HG02938 (cell line): ENCODE data around the gene OR6N1.

Experiments
- ATAC-seq: cut with Tn5 transposase; IDR thresholded peaks from one replicate; pipeline ENCODE4 v1.9.1; 2021; ENCODE audit warnings: mild to moderate bottlenecking, moderate library complexity; ENCODE audit not compliant: unreplicated experiment

Gene OR6N1

DNA sequence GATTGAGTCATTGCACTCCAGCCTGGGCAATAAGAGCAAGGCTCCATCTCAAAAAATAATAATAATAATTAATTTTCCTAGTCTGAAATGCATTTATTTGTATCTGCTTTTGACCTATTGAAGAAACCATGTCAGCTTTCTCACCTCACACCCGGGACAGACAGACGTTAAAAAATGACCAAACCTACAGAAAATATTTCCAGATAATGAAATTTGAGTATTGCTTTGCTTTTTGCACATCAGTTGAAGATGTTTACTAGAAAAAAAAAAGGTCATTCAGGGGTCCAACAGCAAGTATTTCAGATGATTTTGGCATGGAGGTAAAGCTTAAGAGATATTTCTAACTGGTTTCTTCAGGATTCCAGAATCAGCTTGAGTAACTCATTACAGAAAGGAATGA lies 17.6 kb downstream of the OR6N1 start, which contains the start of gene OR6K6:
OR6K6 (plus strand) TSS at position 301 of the 400 bp plus-strand sequence. CDS start 168 bp downstream, outside the sequence.
- ATAC-seq: no peak

DNA sequence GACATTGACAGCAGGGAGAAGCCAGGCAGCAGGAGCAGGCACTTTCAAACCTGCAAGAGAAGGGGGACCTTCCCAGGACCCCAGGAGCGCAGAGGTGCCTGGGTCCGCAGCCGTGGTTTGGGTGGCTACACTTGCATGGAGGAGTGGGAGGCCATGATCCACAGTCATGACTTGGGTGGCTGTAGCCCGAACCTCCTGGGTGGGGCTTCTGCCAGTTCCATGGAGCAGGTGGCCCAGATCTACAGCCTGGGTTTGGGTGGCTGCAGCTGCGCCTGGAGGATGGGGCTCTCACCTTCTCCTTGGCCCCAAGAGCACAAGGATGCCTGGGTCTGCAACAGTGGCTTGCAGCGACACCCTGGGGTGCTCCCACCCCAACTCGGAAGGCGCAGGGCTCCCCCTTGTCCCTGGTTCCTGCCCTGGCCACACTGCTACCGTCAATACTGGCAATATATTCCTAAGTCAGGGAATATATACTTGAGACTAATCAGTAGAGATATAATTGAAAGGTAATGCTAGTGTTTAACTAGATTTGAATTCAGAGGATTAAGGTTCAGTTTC lies 19.8 kb downstream of the OR6N1 start:
- no peak for ATAC-seq

DNA sequence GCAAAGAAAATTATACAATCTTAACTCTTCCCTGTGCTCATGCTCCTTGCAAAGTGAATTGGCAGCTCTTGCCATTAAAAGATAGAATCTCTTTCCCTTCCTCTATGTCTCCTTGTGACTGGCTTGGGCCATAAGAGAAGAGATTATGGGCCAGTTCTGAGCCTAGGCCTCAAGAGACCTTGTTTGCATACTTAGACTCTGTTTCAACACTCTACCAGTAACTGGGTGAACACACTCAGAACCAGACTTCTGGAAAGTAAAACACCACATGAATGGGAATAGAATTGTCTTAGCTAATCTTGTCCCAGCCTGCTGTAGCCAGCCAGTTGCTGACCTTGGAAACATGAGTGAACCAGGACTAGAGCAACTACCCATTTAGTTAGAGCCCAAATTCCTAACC lies 36.1 kb downstream of the OR6N1 start:
- no peak for ATAC-seq

DNA sequence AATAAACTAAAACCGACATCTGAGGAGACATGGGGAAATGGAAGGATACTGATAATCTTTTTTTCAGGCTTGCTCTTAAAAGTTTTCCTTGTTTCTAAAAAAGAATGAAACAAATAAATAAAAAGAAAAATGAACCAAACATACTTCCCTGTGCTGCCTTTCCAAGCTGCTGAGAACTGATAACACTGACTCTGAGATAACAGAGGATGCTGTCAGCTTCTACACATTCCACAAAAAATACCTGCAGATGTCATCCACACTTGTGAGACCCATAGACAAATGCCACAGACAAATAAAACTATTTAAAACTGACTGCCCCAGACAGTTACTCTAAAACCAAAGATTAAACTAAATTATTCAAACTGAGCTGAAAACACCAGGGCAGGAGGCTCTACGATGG lies 39.5 kb downstream of the OR6N1 start:
- no peak for ATAC-seq

DNA sequence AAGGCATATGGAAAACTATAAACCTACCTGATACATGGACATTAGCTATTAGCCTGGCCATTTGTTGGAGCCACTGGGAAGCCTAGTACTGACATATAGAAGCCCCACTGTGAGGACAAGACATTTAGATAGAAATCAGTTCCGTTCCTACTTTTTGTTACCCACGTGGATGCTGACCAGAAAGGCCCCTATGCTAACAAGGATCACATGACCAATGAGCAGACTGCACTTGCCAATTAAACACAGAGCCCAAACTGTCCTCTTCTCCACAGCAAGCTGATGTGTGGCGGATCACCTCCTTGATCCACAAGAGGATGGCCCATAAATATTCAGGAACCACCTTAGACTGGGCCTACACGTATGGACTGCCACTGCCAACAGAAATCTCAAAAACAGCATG lies 40.3 kb downstream of the OR6N1 start:
- no peak for ATAC-seq

DNA sequence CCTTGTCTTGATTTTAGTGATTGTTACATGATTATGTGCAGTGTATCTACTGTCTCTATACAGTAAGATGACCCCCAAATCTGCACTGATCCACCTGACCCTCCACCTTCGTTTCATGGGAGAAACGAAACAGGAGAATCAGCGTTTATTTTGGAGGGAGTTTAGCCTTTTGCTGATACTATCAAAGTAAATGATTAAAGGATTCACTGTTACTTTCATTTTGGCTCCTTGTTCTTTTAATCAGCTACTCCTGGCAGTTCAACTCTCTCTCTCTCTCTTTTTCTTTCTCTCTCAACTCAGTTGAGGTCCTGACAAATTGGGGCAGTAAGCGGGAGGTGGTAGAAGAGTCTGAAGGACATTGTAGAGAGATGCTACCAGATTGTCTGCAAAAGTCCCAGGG lies 41.5 kb downstream of the OR6N1 start:
- ATAC-seq: no peak

DNA sequence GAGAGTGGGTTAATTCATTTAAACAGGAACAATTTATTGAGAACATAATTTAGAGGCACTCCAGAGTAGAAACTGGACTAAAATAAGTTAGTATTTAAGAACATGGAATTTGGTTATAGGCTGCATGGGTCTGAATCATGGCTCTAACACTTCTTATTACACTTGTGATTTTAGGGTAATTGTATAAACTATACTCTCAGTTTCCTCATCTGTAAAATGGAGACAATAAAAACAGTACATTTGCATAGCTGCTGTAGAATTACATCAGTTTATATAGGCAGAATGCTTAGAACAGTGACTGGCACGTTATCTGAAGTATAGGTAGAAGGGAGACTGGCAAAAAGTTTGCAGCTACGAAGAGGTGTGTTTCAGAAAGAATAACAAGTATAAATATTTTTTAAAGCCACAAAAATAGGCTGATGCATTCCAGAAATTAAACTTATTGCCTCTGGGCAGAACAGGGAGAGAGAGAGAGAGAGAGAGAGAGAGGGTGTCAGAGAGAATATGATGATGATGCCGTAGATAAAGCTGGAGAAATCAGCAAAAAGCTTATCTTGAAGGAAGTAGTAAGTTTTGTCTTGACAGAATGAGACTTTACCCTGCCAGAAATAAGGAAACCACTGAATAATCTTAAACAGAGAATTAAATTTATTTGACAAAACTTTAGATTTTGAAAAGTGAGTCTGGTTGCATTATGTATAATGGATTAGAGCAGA lies 43.3 kb downstream of the OR6N1 start:
- ATAC-seq: no peak

DNA sequence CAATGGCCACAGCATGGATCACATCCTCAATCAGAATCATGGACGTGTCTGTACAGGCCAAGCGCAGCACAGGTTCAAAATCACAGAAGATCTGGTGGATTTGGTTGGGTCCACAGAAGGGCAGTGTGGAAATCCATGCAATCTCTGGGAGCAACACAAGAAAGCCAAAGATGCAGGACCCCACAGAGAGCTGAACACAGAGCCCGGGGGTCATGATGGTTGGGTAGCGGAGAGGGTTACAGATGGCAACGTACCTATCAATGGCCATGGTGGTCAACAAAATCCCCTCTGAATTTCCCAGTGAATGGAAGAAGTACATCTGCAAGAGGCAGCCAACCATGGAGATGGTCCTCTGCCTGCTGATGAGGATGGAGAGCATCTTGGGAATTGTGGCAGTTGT lies 47.6 kb downstream of the OR6N1 start:
- ATAC-seq: no peak

DNA sequence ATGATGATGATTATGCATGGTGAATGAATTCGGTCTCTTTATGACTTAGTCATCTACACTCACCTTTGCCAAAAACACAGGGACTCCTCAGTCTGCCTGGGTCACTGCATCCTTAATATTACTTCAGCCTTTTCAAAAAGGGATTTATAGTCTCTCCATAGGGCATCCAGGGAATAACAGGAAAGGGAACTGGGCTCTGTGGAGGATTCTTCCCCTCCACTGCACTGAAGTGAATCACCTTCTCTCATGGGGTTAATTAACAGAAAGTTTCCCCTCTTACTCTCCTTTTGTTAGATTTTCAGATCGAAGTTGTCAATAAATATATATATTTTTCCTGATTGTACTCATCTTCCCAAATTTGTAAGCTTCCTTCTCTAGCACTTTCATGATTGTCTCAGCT lies 51.4 kb downstream of the OR6N1 start, which contains the start of gene OR6K3:
OR6K3 (minus strand) TSS at position 101 of the 400 bp plus-strand sequence. CDS start 2,605 bp downstream, outside the sequence.
- no peak for ATAC-seq

DNA sequence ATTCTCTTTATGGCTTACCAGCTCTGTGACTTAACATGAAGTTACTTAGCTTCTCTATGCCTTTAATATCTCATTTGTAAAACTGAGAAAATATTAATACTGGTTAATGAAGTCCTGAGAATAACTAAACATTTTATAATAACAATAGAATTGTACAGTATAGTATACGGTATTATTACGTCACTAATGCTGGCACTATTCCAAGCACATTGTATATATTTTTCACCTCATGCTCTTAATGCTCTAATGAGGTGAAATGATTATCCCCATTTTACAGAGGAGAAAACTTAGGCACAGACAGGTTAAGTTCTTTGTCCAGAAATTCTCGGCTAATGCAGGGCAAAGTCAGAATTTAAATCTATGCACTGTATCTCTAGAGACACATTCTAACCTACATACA lies 52.3 kb downstream of the OR6N1 start:
- ATAC-seq: no peak

DNA sequence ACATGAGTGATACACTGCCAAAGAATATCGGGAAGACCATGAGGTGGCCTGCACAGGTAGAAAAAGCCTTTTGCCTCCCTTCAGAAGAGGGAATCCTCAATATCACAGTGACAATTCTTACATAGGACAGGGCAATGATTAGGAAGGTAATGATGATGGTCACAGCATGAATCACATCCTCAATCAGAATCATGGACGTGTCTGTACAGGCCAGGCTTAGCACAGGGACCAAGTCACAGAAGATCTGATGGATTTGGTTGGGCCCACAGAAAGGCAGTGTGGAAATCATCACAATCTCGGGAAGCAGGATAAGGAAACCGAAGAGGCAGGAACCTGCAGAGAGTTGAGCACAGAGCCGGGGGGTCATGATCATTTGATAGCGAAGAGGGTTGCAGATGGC lies 54.7 kb downstream of the OR6N1 start:
- ATAC-seq: no peak

DNA sequence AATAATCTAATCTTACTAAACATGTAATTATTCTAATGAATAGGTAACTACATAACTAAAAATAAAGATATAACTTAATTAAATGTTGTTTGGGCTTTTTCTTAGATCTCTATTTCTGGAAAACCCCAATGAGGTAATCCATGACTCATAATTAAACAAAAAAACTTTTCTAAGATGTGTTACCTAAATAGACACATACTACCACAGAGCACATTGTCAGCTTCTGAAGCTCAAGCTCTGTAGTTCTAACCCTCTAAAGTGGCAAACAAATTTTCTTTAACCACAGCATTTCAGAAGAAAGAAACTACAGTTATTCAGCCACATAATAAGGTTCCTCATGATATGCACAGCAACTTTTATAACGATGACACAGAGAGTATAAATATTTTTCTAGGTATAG lies 55.7 kb downstream of the OR6N1 start:
- no peak for ATAC-seq

DNA sequence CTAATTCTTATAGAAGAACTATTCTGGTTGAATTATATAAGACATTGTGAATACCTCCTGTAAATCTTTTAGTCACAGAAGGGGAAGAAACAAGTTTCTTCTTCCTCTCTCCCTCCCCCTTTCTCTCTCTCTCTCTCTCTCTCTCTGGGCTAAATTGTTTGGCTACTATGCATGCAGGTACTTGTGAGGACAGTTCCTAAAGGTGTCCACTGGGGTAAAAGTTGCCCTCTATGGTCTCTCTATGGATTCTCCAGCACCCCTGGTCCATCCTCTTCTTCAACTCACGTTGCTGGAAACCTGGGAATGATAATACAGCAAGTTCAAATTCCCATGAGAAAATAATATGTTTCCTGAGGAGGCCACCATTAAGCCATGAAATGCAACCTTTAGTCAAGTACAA lies 57.2 kb downstream of the OR6N1 start:
- ATAC-seq: no peak
